HG03103 (cell line): Measurements from ENCODE around the gene SRPRB.
A peak's percentile ranks its signal among the peaks of the same experiment; 100 is the strongest.

Source experiments
- ATAC-seq: cut with Tn5 transposase; IDR thresholded peaks from one replicate; pipeline ENCODE4 v1.9.1; 2021; ENCODE audit warnings: low read depth; ENCODE audit not compliant: unreplicated experiment

SRPRB gene

DNA sequence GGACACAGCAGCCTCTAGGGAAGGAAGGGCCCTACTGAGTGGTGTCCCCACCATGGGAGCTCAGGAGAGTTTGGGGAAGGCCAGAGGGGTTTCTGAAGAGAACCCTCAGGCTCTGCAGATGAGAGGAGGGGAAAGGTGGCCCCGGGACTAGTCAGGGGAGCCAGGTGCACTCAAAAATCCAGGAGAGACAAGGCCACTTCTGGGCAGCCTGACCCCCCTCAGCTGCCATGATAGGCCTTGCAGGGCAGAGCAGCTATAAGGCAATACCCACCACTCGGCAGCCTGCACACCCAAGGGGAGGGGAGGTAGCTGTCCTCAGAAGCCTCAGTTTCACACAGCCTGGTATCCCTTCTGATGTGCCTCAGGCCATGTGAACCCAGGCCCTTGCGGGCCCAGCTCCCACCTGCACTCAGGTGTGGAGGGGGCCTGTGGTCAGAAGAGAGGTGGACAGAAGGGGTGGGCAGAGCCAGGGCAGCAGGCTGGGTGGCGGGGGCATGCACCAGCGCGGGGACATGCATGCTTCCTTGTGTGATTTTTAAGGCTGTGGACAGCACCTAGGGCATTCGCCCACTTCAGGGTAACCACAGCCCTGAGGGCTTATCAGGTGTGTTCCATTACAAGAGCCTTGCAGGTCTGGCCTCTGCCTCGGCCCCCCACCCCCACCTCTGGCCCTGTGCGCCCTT, 34.6 kb downstream of the SRPRB start:
- ATAC-seq: no peak

DNA sequence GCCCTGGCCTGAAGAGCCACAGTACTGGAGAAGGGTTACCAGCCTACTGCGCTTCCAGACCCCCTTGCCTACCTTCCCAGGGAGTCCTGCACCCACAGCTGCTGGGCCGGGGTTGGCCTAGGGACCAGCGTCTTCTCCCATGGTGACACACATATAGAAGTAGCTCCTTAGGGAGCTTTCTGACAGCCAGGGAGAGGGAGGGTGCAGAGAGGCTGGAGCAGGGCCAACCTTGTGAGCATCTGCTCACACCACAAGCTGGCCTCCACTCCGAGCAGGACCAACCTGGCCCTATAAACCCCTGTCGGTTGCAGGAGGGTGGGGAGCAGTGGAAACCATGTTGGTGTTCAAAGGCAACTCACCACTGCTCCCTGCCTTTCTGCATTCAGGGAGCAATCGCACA, 35.2 kb downstream of the SRPRB start:
- no peak for ATAC-seq

DNA sequence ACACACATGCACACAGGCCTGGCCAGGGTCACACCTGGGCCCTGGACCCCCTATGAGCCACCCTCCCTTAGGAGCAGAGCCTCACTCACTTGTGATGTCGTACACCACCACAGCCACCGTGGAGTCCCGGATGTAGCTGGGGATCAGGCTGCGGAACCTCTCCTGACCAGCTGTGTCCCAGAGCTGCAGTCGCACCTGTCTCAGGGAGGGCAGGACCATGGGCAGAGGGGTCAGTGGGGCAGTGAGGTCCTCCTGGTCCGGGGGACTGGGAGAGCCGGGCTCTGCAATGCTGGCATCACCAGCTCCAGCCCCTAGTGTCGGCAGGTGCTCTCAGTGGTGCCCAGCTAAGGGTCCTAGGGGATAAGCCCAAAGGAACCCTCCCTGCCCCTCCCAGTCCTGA, 35.6 kb downstream of the SRPRB start:
- ATAC-seq: no peak

DNA sequence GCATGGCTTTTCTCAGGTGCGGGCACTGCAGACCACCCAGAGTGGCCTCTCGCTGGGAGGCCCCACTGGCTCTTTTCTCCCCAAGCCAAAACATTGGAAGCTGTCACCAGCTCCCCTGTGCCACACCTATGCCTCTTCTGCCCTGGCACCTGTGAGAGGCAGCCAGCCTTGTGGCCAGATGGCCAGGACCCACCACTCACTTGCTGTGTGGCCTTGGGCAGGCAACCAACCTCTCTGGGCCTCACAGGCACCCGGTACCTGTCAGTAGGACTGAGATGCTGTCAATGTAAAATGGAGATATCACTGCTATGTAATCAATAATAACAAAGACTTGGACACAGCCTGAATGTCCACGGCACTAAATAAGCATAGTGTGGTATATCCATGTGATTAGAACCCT, 36.5 kb downstream of the SRPRB start:
- ATAC-seq: no peak

GRCh38 chr3:133843634-133844033, 38.0 kb downstream of the SRPRB start:
- ATAC-seq: no peak

DNA sequence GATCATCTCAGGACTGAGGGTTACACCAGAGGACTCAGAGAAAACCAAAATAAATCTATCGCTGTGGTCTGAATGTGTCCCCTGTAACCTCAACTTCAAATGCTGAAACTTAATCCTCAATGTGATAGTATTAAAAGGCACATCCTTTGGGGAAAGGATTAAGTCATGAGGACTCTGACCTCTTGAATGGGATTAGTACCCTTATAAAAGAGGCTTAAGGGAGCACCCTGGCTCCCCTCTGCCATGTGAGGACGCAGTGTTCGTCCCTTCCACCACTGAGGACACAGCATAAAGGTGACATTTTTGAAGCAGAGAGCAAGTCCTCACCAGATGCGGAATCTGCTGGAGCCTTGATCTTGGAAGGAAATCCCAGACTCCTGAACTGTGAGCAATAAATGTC, 39.5 kb downstream of the SRPRB start:
- ATAC-seq: no peak

- no peak for ATAC-seq
These were observed 43.7 kb downstream of the SRPRB start for GRCh38 chr3:133849346-133849745.

- ATAC-seq: no peak
These were observed 44.4 kb downstream of the SRPRB start for GRCh38 chr3:133850034-133850433.

DNA sequence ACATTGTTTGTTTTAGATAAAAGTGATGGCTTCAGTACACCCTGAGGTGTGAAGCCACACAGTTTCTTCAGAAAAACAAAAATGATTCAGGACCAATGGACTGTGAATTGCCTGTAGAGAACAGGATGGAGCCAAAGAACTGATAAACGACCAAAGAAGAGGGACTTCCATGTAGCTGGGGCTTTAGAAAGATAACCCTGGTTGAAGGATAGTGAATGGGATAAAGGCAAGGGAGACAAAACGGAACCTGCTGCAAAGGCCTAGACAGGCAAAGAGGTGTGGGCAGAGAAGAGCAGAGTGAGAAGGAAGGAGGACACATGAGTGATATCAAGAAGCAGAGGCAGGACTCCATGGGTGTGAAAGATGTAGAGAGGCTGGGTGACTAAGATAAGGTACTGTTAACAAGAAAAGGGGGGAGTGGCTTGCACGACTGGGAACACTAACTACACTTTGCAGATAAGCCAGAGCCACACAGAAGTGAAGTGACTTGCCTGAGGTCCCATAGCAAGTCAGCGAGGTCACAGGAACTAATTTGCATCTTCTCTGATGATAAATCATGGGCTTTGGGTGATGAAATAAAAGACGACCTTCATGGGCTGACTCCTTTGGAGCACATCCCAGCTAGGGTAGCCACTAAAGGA, 45.8 kb downstream of the SRPRB start:
- peak; percentile 38 for ATAC-seq

DNA sequence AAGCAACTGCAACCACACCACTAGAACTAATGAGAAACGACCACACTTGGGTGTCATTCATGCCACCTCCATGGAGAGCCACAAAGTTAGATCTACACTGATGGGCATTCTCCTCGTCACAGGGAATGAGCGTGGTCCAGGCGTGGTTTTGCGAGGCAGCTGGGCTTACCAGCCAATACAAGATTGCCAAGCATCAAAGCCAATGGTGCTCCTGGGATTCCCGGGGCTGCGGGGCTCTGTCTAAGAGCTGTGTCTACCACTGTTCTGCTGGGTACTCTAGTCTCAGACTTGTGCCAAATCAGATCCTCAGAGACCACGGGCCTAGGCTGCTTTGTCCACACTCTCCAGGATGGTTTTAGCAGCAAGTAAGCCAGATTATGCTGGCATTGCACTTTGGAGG, 46.3 kb downstream of the SRPRB start:
- ATAC-seq: no peak

DNA sequence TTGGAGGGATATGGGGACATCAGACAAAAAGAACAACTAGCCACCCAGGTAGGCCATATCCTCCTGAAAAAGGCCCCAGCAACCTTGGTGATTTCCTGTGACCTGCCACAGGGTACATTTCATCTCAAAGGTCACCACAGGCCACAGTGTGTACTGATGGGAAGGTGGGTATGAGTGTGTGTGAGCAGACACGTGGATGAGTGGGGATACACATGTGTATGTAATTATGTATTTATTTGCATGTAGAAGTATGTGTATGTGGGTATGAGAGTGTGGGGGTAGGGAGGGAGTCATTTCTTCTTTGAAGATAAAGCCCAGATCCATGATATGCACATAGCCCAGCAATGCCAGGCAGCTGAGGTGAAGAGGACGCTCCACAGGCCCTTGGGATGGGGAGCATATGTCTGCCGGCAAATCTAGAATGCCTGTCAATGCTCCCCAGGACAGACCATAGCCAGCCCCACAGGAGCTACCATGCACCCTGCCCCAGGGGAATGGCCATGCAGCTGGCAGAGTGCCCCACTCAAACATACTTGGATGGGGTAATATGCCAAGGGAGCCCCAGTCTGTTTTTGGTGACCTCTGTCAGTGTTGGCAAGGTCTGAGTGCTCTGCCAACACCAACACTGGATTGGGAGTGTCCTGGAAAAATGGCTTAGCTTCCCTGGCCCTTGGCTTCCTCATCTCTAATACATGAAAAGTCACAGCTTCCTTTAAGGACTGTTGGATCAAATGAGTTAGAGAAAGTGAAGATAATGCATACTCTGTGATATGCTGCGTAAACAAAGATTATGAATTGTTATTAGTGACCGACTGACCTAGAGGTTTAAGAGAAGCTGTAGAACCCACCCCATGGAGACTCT, 47.7 kb downstream of the SRPRB start:
- no peak for ATAC-seq

- no peak for ATAC-seq
These were observed 48.3 kb downstream of the SRPRB start for GRCh38 chr3:133853925-133854227.

DNA sequence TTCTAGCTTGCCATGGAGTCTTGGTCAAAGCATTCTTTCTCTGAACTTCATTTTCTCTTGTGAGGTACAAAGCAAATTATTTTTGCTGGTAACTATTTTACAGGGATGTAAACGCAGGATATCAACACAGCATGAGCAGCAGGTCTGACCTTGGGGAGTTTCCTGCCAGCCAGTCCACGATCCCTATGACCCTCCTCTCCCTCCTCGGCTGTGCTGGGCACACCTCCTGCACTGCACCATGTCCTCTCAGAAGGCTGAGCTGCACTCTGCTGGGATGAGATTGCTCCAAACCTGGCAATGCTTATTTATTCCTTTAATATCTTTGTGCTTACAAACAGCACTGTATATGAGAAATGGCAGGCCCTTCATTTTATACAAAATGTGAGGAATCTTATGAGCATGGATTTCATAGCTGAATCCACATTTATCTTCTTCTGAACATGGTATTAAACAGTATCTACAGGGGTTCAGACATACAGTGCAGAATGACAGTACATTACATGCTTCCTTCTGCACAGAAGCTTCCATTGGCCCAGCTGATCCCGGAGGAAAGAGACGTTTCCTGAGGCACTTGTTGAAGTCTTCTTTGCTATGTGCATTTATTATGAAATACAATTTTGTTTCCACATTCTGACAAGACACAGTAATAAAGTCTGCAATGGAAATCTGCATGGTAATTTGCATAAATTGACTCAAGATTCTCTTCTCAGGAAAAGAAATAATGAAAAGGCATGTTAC, 48.8 kb downstream of the SRPRB start:
- ATAC-seq: no peak

- no peak for ATAC-seq
These were observed 49.4 kb downstream of the SRPRB start for GRCh38 chr3:133855002-133855370.

DNA sequence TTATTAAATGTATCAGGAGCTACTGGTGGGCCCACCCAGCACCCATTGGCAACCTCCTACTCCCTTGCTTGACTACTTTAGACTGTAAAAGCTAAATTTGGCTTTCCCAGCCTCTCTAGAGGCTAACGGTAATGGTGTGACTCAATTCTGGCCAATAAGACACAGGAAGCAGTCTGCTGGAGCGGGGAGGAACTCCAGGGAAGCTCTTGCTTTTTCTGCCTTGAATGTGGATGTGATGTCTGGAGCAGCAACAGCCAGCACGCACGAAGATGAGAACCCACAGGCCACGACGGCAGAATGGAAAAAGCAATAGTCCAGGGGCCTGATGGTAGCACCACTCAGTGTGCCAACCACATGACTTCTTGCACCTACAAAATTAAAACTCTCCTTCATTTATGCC, 50.2 kb downstream of the SRPRB start:
- ATAC-seq: no peak

GRCh38 chr3:133856316-133856715, 50.7 kb downstream of the SRPRB start:
- no peak for ATAC-seq

DNA sequence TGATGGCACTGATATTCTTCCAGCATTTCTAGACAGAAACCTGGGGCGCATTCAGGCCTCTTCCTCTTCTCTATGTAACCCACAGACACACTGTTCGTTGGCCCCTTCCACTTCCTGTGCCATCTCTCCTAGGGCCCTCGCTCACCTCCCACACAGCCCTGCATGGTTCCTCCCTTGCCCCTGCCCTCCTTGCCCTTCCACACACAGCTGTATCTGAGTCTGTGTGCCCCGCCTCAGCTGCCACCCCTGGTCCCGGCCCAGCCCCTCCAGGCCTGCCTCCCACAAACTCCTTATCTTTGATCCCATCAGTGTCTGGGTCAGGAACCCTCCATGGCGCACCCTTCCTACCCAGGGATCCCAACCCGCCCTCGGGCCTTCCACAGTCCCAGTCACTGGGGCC, 52.2 kb downstream of the SRPRB start:
- no peak for ATAC-seq

GRCh38 chr3:133859381-133860234, 54.0 kb downstream of the SRPRB start:
- ATAC-seq: no peak

GRCh38 chr3:133860519-133860918, 54.9 kb downstream of the SRPRB start:
- no peak for ATAC-seq

- ATAC-seq: no peak
These were observed 56.5 kb downstream of the SRPRB start for GRCh38 chr3:133862161-133862560.
